SK-N-SH treated with all-trans-retinoic acid at 6 μM for 48 hours (cell line): Measurements from ENCODE around the gene ARPC1B.

Experiments
- ARNTL ChIP-seq: fragments of 450-650 bp; formaldehyde crosslinking; IDR thresholded peaks from 2 replicates; pipeline ENCODE4 v1.5.0; 2020; ENCODE audit warnings: low read depth, mild to moderate bottlenecking, moderate library complexity, borderline replicate concordance
- BACH2 ChIP-seq: fragments of 250-450 bp; sonication (Bioruptor Pico); IDR thresholded peaks from 2 replicates; pipeline ENCODE4 v1.9.0; 2021; ENCODE audit warnings: mild to moderate bottlenecking, borderline replicate concordance
- ISL1 ChIP-seq: fragments of 250-450 bp; sonication (Bioruptor Pico); IDR thresholded peaks from 2 replicates; pipeline ENCODE4 v2.1.2; 2022; ENCODE audit warnings: mild to moderate bottlenecking, moderate library complexity
- OSR1 ChIP-seq: fragments of 250-450 bp; sonication (Bioruptor Pico); IDR thresholded peaks from 2 replicates; pipeline ENCODE4 v1.8.0; 2022; ENCODE audit warnings: moderate library complexity, mild to moderate bottlenecking, inconsistent platforms
- RARB ChIP-seq: fragments of 250-450 bp; sonication (Bioruptor Pico); IDR thresholded peaks from 2 replicates; pipeline ENCODE4 v1.8.0; 2021; ENCODE audit warnings: mild to moderate bottlenecking, moderate library complexity
- TCF4 ChIP-seq: fragments of 250-450 bp; sonication (Bioruptor Pico); IDR thresholded peaks from 2 replicates; pipeline ENCODE4 v1.8.0; 2021; ENCODE audit warnings: mild to moderate bottlenecking, moderate library complexity, borderline replicate concordance
- TOX ChIP-seq: fragments of 250-450 bp; sonication (Bioruptor Pico); IDR thresholded peaks from 2 replicates; pipeline ENCODE4 v1.8.0; 2021; ENCODE audit warnings: mild to moderate bottlenecking, moderate library complexity, borderline replicate concordance
- ZFP3 ChIP-seq: fragments of 250-450 bp; sonication (Bioruptor Pico); IDR thresholded peaks from 2 replicates; pipeline ENCODE4 v1.5.0; 2020; ENCODE audit warnings: mild to moderate bottlenecking, moderate library complexity
- ZFP30 ChIP-seq: fragments of 450-650 bp; formaldehyde crosslinking; IDR thresholded peaks from 2 replicates; pipeline ENCODE4 v1.5.0; 2022; ENCODE audit warnings: mild to moderate bottlenecking, moderate library complexity
- ZNF565 ChIP-seq: fragments of 450-650 bp; formaldehyde crosslinking; conservative IDR thresholded peaks from 2 replicates; pipeline ENCODE4 v1.5.0; 2020; ENCODE audit warnings: low read depth, mild to moderate bottlenecking, moderate library complexity
- ZNF8 ChIP-seq: fragments of 450-650 bp; formaldehyde crosslinking; IDR thresholded peaks from 2 replicates; pipeline ENCODE4 v1.5.0; 2020; ENCODE audit warnings: mild to moderate bottlenecking, moderate library complexity
- TF ChIP-seq, protein P1 (sequence below): fragments of 250-450 bp; sonication (Bioruptor Pico); IDR thresholded peaks from 2 replicates; pipeline ENCODE4 v1.8.0; 2020; ENCODE audit warnings: mild to moderate bottlenecking, moderate library complexity, borderline replicate concordance
- TF ChIP-seq, protein P2 (sequence below): fragments of 250-450 bp; sonication (Bioruptor Pico); IDR thresholded peaks from 2 replicates; pipeline ENCODE4 v1.5.1; 2020; ENCODE audit warnings: low read depth, mild to moderate bottlenecking, moderate library complexity
- TF ChIP-seq, protein P3 (sequence below): fragments of 250-450 bp; sonication (Bioruptor Pico); IDR thresholded peaks from 2 replicates; pipeline ENCODE4 v1.5.1; 2021; ENCODE audit warnings: mild to moderate bottlenecking, moderate library complexity

DNA sequence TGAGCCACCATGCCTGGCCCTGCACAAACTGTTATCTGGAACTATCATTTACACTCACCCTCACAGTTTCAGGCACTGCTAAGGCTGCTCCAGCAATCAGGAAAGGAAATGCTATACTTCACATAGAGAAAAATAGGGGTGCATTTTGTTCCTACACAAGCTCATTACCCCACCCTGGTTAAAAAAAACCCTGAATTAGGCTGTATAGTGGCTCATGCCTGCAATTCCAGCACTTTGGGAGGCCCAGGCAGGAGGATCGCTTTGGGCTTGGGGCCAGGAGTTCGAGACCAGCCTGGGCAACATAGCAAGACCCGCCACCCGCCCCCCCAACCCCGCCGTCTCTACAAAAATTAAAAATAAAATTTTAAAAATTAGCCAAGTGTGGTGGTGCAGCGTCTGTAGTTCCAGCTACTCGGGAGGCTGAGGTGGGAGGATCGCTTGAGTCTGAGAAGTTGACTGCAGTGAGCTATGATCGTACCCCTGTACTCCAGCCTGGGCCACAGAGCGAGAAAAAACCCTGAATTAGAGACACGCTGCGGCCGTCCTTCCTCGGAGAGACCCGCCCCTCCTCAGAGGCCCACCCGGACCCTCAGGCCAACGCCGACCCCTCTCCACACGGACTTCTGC lies 63.5 kb downstream of the ARPC1B start:
- TF ChIP-seq ARNTL (CRISPR knock-in tag) (no peak), ISL1 (CRISPR knock-in tag) (no peak), TCF4 (CRISPR knock-in tag) (no peak), OSR1 (CRISPR knock-in tag) (no peak), BACH2 (no peak), RARB (CRISPR knock-in tag) (no peak), ZFP3 (no peak), ZFP30 (CRISPR knock-in tag) (no peak), TOX (CRISPR knock-in tag) (no peak), ZNF8 (CRISPR knock-in tag) (no peak), ZNF565 (CRISPR knock-in tag) (no peak)
- TF ChIP-seq, protein P1, sequence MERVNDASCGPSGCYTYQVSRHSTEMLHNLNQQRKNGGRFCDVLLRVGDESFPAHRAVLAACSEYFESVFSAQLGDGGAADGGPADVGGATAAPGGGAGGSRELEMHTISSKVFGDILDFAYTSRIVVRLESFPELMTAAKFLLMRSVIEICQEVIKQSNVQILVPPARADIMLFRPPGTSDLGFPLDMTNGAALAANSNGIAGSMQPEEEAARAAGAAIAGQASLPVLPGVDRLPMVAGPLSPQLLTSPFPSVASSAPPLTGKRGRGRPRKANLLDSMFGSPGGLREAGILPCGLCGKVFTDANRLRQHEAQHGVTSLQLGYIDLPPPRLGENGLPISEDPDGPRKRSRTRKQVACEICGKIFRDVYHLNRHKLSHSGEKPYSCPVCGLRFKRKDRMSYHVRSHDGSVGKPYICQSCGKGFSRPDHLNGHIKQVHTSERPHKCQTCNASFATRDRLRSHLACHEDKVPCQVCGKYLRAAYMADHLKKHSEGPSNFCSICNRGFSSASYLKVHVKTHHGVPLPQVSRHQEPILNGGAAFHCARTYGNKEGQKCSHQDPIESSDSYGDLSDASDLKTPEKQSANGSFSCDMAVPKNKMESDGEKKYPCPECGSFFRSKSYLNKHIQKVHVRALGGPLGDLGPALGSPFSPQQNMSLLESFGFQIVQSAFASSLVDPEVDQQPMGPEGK = no peak
- TF ChIP-seq, protein P2, sequence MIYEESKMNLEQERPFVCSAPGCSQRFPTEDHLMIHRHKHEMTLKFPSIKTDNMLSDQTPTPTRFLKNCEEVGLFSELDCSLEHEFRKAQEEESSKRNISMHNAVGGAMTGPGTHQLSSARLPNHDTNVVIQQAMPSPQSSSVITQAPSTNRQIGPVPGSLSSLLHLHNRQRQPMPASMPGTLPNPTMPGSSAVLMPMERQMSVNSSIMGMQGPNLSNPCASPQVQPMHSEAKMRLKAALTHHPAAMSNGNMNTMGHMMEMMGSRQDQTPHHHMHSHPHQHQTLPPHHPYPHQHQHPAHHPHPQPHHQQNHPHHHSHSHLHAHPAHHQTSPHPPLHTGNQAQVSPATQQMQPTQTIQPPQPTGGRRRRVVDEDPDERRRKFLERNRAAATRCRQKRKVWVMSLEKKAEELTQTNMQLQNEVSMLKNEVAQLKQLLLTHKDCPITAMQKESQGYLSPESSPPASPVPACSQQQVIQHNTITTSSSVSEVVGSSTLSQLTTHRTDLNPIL = no peak
- TF ChIP-seq, protein P3, sequence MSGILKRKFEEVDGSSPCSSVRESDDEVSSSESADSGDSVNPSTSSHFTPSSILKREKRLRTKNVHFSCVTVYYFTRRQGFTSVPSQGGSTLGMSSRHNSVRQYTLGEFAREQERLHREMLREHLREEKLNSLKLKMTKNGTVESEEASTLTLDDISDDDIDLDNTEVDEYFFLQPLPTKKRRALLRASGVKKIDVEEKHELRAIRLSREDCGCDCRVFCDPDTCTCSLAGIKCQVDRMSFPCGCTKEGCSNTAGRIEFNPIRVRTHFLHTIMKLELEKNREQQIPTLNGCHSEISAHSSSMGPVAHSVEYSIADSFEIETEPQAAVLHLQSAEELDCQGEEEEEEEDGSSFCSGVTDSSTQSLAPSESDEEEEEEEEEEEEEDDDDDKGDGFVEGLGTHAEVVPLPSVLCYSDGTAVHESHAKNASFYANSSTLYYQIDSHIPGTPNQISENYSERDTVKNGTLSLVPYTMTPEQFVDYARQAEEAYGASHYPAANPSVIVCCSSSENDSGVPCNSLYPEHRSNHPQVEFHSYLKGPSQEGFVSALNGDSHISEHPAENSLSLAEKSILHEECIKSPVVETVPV (CRISPR knock-in tag) = no peak
